Testis (tissue), 3 donors: ENCODE results near the gene EIF4E1B. TPM values are rescaled to one million over a fixed set of nuclear protein-coding genes. Genes with fewer than 3 reads are reported as not detected.

Experiments used
- DNase-seq: peaks from one replicate; pipeline ENCODE4 v3.0.0-alpha.2; 2019
- H3K27ac ChIP-seq, 2 donors: fragments of 200-600 bp; sonication (generic); one replicate each; pipeline ENCODE4 v1.5.1; 2019
- H3K27me3 ChIP-seq: fragments of 200-600 bp; sonication (generic); one replicate; pipeline ENCODE4 v1.5.1; 2019
- H3K36me3 ChIP-seq: fragments of 200-600 bp; sonication (generic); one replicate; pipeline ENCODE4 v1.5.1; 2017; ENCODE audit warnings: low read depth; ENCODE audit errors: missing control alignments
- H3K4me1 ChIP-seq: fragments of 200-600 bp; sonication (generic); one replicate; pipeline ENCODE4 v1.5.1; 2019
- H3K4me3 ChIP-seq, 2 donors: fragments of 200-600 bp; sonication (generic); one replicate each; pipeline ENCODE4 v1.5.1; 2017 to 2019
- H3K9me3 ChIP-seq: fragments of 200-600 bp; sonication (generic); one replicate; pipeline ENCODE4 v1.5.1; 2017
- CTCF ChIP-seq, 3 experiments: fragments of 450-650 bp in 2 of 3; fragments of 200-600 bp in 1 of 3; sonication (generic) in 1 of 3; IDR thresholded peaks; one replicate each; pipeline ENCODE4 v1.5.1; 2016 to 2019; ENCODE audit warnings: antibody characterized with exemption in 3 of 3, mild to moderate bottlenecking in 2 of 3, moderate library complexity in 1 of 3
- POLR2A ChIP-seq: fragments of 450-650 bp; IDR thresholded peaks from one replicate; pipeline ENCODE4 v1.6.1; 2017; ENCODE audit warnings: antibody characterized with exemption, mild to moderate bottlenecking, moderate library complexity
- WGBS, 2 donors: methylation state at CpG; one replicate each; pipeline ENCODE4 v1.1.5; 2018; 5-methylcytosine and 5-hydroxymethylcytosine counted together
- intact Hi-C: fragments of 100-400 bp; cut with DNase I; formaldehyde crosslinking; loops from one replicate; pipeline ENCODE4 v1.15.1; 2023; ENCODE audit warnings: low total_unique reads
- microRNA-seq, 2 donors: library from miRNA; unstranded; fragments of <30 nt; microRNA quantifications; one replicate each; pipeline ENCODE4, GENCODE V29; 2016; ENCODE audit warnings: borderline number of aligned reads in 2 of 2, borderline replicate concordance in 1 of 2
- polyA plus RNA-seq: library from polyadenylated mRNA; stranded (reverse); fragments of 350-450 nt; fragmentation: Illumina TruSeq; extraction: RNeasy Lipid Tissue Mini Kit (QIAGEN cat#74804); gene quantifications from one replicate; pipeline ENCODE4 v1.2.3, GENCODE V29; 2014; ENCODE audit warnings: low read depth, low replicate concordance; ENCODE audit not compliant: insufficient read depth
- small RNA-seq, 2 donors: library from RNA; depleted of rRNA; stranded (forward); fragments of <200 nt; gene quantifications; one replicate each; pipeline ENCODE3, GENCODE V24; 2016
- total RNA-seq, 2 donors: library from RNA; depleted of rRNA; stranded (reverse); fragments of >200 nt; gene quantifications; one replicate each; pipeline ENCODE4 v1.2.3, GENCODE V29; 2016

EIF4E1B gene
- total and polyA plus RNA-seq, 3 donors from 2014 or later, result 0.99 to 2.4 (median 1.0) TPM

- H3K36me3 ChIP-seq, result no peaks in the 10 kb centered on the region
- no peaks in the 10 kb centered on the region for H3K27me3 ChIP-seq
- no peak overlapping the region for H3K27ac ChIP-seq
- no peak for TF ChIP-seq POLR2A
- no peak for TF ChIP-seq CTCF (IDR thresholded peaks at IDR 0.05)
- WGBS, 2 donors, result 64 to 78% methylated on average over 9 of the region's 9 CpGs
- DNase-seq, result no peak
- intact Hi-C loops, result no loop called here
- no peak overlapping the region for H3K4me3 ChIP-seq
- no peaks in the 10 kb centered on the region for H3K9me3 ChIP-seq
- H3K4me1 ChIP-seq, result no peaks in the 10 kb centered on the region
Measured at GRCh38 chr5:176694631-176695030, 64.2 kb downstream of the EIF4E1B start.

- no peak overlapping the region for H3K4me3 ChIP-seq
- H3K36me3 ChIP-seq, result no peaks in the 10 kb centered on the region
- no peak overlapping the region for H3K27ac ChIP-seq
- intact Hi-C loops, result no loop called here
- TF ChIP-seq CTCF (IDR thresholded peaks at IDR 0.05) (no peak), POLR2A (no peak)
- H3K4me1 ChIP-seq, result no peaks in the 10 kb centered on the region
- 44 to 54% methylated on average over 8 of the region's 8 CpGs for WGBS, 2 donors
- DNase-seq, result no peak
- no peaks in the 10 kb centered on the region for H3K9me3 ChIP-seq
- no peaks in the 10 kb centered on the region for H3K27me3 ChIP-seq
Measured at GRCh38 chr5:176695073-176695472, 64.6 kb downstream of the EIF4E1B start.

Small RNA genes lying within 50 kb of the gene (microRNA-seq; reads per million reads assigned to microRNA genes)
- gene MIR4281, result 0 reads per million in 2 donors

Small RNA genes lying within 50 kb of the gene (small RNA-seq; reads per million reads assigned to genes)
- 0 reads per million in 2 donors for gene MIR4281

Other genes starting within 250 kb of the EIF4E1B start
- gene NOP16, start 242.1 kb upstream of the EIF4E1B start, total RNA-seq, result 10 to 100 TPM; 19.1 to 19.2 TPM
- gene NOP16, start 242.1 kb upstream of the EIF4E1B start, polyA plus RNA-seq, result 23.6 TPM
- gene HIGD2A, start 241.9 kb upstream of the EIF4E1B start, total RNA-seq, result 100 to 1,000 TPM; 129 to 184 TPM
- 128 TPM for gene HIGD2A, start 241.9 kb upstream of the EIF4E1B start, polyA plus RNA-seq
- gene CLTB, start 214.1 kb upstream of the EIF4E1B start, total RNA-seq, result 100 to 1,000 TPM; 103 to 107 TPM
- gene CLTB, start 214.1 kb upstream of the EIF4E1B start, polyA plus RNA-seq, result 60.8 TPM
- gene FAF2, start 182.3 kb upstream of the EIF4E1B start, total RNA-seq, result 10 to 100 TPM; 53.9 to 57.6 TPM
- gene FAF2, start 182.3 kb upstream of the EIF4E1B start, polyA plus RNA-seq, result 55.0 TPM
- 10 to 100 TPM; 57.2 to 64.7 TPM for gene RNF44, start 93.3 kb upstream of the EIF4E1B start, total RNA-seq
- gene RNF44, start 93.3 kb upstream of the EIF4E1B start, polyA plus RNA-seq, result 60.1 TPM
- 10 to 100 TPM; 32.0 to 60.5 TPM for gene CDHR2, start 81.3 kb upstream of the EIF4E1B start, total RNA-seq
- 39.8 TPM for gene CDHR2, start 81.3 kb upstream of the EIF4E1B start, polyA plus RNA-seq
- gene GPRIN1, start 20.5 kb upstream of the EIF4E1B start, total RNA-seq, result 1 to 10 TPM; 5.7 to 8.4 TPM
- 2.5 TPM for gene GPRIN1, start 20.5 kb upstream of the EIF4E1B start, polyA plus RNA-seq
- gene SNCB, start 141 bp upstream of the EIF4E1B start, total RNA-seq, result under 1 TPM; 0.31 to 0.74 TPM
- gene SNCB, start 141 bp upstream of the EIF4E1B start, polyA plus RNA-seq, result 0.62 TPM
- 10 to 100 TPM; 31.7 to 51.7 TPM for gene TSPAN17, start 16.8 kb downstream of the EIF4E1B start, total RNA-seq
- gene TSPAN17, start 16.8 kb downstream of the EIF4E1B start, polyA plus RNA-seq, result 57.0 TPM
- 1 to 10 TPM; 1.7 to 2.0 TPM for gene UNC5A, start 179.9 kb downstream of the EIF4E1B start, total RNA-seq
- 1.8 TPM for gene UNC5A, start 179.9 kb downstream of the EIF4E1B start, polyA plus RNA-seq